Hepatocyte (in vitro differentiated cells): ENCODE measurements around the gene INSRR.

Experiments
- EZH2 ChIP-seq: fragments of 200-600 bp; sonication (generic); IDR thresholded peaks from 2 replicates; pipeline ENCODE4 v1.6.1; 2016; ENCODE audit warnings: antibody characterized with exemption, mild to moderate bottlenecking, borderline replicate concordance
- EZH2phosphoT487 ChIP-seq: fragments of 200-600 bp; sonication (generic); IDR thresholded peaks from one replicate; pipeline ENCODE4 v1.6.1; 2018; ENCODE audit warnings: antibody characterized with exemption, mild to moderate bottlenecking, low read depth, moderate library complexity; ENCODE audit not compliant: unreplicated experiment, severe bottlenecking
- TF ChIP-seq, protein P1 (sequence below): fragments of 200-600 bp; sonication (generic); IDR thresholded peaks from 2 replicates; pipeline ENCODE4 v1.5.1; 2016; ENCODE audit warnings: antibody characterized with exemption, mild to moderate bottlenecking; ENCODE audit not compliant: poor library complexity

DNA sequence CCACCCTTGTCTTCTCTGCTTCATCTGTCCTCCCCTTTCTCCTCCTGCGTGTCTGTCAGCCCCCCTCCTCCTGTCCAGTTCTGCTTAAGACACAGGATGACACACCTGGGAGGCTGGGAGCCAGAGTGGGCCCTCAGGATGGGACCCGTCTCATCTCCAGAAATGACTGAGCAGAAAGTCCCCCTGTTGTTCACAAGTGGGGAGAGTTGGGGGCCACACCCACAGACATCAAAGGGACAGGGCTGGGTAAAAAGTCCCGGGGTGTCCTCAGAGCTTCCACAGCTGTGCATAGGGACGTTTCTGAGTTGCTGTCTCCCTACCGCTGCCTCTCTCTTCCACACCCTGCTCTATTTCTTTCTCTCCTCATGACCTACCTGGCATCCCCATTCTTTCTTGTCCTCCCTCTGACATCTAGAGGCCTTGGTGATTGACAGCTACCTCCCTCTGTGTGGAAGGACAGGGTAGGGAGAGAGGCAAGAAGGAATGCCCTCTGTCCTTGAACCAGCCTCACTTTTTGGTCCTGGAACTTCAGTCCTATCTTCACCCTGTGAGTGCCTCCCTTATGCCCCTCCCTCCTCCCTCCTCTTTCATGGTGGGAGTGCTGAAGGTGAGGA, 22.8 kb downstream of the INSRR start:
- TF ChIP-seq, protein P1, sequence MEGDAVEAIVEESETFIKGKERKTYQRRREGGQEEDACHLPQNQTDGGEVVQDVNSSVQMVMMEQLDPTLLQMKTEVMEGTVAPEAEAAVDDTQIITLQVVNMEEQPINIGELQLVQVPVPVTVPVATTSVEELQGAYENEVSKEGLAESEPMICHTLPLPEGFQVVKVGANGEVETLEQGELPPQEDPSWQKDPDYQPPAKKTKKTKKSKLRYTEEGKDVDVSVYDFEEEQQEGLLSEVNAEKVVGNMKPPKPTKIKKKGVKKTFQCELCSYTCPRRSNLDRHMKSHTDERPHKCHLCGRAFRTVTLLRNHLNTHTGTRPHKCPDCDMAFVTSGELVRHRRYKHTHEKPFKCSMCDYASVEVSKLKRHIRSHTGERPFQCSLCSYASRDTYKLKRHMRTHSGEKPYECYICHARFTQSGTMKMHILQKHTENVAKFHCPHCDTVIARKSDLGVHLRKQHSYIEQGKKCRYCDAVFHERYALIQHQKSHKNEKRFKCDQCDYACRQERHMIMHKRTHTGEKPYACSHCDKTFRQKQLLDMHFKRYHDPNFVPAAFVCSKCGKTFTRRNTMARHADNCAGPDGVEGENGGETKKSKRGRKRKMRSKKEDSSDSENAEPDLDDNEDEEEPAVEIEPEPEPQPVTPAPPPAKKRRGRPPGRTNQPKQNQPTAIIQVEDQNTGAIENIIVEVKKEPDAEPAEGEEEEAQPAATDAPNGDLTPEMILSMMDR, result no peak
- TF ChIP-seq EZH2 (no peak), EZH2phosphoT487 (no peak)
